Measurements from ENCODE around the gene CADPS.
A peak's percentile ranks its signal among the peaks of the same experiment; 100 is the strongest.

Gene CADPS

DNA sequence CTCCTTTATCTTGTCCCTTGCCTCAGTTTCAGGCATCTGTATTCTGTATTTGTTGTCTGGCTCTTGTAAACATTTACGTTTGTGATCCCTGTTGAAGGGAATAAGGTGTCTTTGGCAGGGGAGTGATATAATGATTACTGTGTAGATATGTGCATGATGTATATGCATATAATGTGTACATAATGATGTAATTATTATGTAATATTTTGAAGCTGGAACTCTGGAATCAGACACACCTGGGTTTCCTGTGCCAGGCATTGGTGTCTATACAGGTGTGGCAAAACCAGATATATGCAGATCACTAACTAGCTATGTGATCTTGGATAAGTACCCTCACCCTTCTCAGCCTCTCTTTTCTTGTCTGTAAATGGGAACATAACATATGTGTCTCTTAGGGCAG lies 260.7 kb downstream of the CADPS start:
- no peaks in the 10 kb centered on the region for H3K27me3 ChIP-seq
- H3K4me3 ChIP-seq, result no peak overlapping the region
- H3K27ac ChIP-seq, result no peak overlapping the region
- no peak overlapping the region for H3K4me2 ChIP-seq
- H4K20me1 ChIP-seq, result no peaks in the 10 kb centered on the region
- no peaks in the 10 kb centered on the region for H3K9me3 ChIP-seq (replicated peaks in 1 of 11)
- TF ChIP-seq Cebpa-rat (IDR thresholded peaks at IDR 0.05), result no peak
- no peak overlapping the region for H3K9ac ChIP-seq
- no peaks in the 10 kb centered on the region for H3K4me1 ChIP-seq
- H3K36me3 ChIP-seq, result no peaks in the 10 kb centered on the region

DNA sequence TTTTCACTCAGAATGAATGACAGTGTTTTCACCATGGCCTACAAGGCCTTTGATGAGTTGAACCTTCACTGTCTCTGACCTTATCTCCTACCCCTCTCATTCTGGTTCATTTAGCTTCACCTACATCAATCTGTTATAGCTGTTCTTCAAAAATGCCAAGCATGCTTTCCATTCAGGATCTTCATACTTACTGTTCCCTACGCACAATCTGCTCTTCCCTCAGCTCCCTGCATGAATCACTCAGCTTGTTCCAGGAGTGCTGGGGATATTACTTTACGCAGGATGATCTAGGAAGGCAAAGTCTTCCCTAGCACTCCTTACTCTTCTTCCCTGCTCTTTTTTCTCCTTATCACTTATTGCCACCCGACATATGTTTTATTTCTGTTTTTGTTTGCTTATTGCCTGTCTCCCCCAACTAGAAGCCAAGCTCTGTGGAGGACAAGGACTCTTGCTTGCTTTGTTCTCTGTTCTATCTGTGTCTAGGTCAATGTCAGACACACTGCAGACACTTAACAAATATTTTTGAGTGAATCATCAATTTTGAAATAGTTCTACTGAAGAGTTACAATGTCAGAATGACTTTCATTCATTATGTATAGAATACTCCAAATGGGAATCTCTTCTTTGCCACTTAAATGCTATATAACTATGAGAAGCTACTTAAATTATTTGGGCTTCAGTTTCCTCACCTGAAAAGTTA lies 263.5 kb downstream of the CADPS start:
- H3K36me3 ChIP-seq, result no peaks in the 10 kb centered on the region

DNA sequence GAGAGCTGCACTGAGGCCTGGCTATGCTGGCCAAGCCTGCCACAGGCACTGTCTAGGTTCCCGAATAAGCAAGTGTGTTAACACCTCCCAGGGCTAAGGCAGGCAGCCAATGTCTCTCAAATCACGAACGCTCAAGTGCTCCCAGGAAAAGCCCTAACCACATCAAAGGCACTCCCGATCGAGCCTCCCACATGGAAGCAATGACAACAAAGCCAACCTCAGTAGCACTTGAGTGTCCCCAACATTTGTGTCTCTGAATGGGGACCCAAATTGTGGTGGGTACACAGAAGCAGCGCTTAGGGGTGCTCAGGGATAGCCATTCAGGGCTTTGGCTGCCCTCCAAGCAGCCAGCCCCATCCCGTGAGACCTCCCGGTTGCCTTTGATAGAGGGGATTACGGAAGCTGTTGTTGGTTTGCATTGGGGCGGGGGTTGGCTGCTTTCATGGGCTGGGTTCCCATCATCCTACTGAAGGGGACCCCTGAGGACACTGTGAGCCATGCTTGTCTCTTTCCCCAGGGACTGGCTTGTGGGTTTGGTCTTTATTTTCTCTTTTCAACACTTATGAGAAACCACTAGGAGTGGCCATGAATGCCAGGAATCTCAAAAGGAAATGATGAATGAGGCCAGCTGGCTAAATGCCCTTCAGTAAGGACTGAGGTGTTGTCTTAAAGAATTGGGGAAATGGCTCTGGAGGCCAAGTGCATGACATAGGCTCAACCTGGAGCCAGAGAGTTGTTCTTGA lies 267.8 kb downstream of the CADPS start:
- Histone ChIP-seq H4K20me1 (no peaks in the 10 kb centered on the region), H3K27ac (no peak overlapping the region), H3K9ac (no peak overlapping the region), H3K4me2 (peak overlapping the region; percentile 28 to 69 (median 57)), H3K9me3 (replicated peaks in 1 of 11) (no peaks in the 10 kb centered on the region), H3K4me3 (no peak overlapping the region), H3K36me3 (no peaks in the 10 kb centered on the region), H3K4me1 (peaks cover 10 to 37% (median 14%) of the 10 kb centered on the region in 10 experiments), H3K27me3 (no peaks in the 10 kb centered on the region; a peak in 1 of 22 replicates)
- no peak for TF ChIP-seq Cebpa-rat (IDR thresholded peaks at IDR 0.05)

More for the DNA sequence above, 263.5 kb downstream of the CADPS start:
- H3K27me3 ChIP-seq, result no peaks in the 10 kb centered on the region
- no peak overlapping the region for H3K4me2 ChIP-seq
- no peak overlapping the region for H3K9ac ChIP-seq
- H3K9me3 ChIP-seq (replicated peaks in 1 of 11), result no peaks in the 10 kb centered on the region
- no peak for TF ChIP-seq Cebpa-rat (IDR thresholded peaks at IDR 0.05)
- H4K20me1 ChIP-seq, result no peaks in the 10 kb centered on the region
- H3K4me3 ChIP-seq, result no peak overlapping the region
- H3K4me1 ChIP-seq, result peaks cover 6 to 14% (median 12%) of the 10 kb centered on the region in 10 experiments
- H3K27ac ChIP-seq, result no peak overlapping the region

DNA sequence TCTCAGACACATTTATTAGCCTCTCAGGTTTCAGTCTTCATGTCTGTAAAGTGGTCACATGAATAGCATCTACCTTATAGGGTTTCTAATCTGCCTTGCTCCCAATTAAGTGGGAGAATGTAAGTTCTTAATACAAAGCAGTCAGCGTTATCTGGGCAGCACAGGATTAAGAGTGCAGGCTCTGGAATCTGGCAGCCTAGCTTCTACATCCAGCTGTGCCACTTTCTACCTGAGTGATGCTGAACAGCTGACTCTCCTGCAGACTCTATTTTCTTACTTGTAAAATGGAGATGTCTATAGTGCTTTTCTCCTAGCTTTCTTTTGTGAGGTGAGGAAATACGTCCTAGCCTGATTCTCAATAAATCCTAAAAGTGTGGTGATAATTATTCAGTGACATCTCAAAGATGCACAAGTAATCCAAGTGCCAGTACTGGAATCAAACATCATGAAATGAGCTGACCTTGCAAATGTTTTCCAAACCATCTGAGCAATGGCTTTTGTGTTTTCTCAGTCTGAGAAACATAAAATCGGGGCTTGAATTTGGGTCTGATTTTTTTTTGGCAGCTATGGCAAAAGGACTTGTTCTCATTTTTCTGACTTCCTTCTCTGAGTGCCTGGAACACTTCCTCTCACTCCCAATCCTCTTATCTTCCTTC lies 269.7 kb downstream of the CADPS start:
- Histone ChIP-seq H3K36me3 (no peaks in the 10 kb centered on the region), H3K27me3 (no peaks in the 10 kb centered on the region; a peak in 1 of 22 replicates), H3K4me1 (peaks cover 10 to 37% (median 14%) of the 10 kb centered on the region in 10 experiments), H3K4me3 (no peak overlapping the region), H4K20me1 (no peaks in the 10 kb centered on the region), H3K27ac (no peak overlapping the region), H3K9me3 (replicated peaks in 1 of 11) (no peaks in the 10 kb centered on the region), H3K9ac (no peak overlapping the region), H3K4me2 (peak overlapping the region in 1 of 11 experiments; percentile 26; a peak in 2 of 22 replicates)
- no peak for TF ChIP-seq Cebpa-rat (IDR thresholded peaks at IDR 0.05)

DNA sequence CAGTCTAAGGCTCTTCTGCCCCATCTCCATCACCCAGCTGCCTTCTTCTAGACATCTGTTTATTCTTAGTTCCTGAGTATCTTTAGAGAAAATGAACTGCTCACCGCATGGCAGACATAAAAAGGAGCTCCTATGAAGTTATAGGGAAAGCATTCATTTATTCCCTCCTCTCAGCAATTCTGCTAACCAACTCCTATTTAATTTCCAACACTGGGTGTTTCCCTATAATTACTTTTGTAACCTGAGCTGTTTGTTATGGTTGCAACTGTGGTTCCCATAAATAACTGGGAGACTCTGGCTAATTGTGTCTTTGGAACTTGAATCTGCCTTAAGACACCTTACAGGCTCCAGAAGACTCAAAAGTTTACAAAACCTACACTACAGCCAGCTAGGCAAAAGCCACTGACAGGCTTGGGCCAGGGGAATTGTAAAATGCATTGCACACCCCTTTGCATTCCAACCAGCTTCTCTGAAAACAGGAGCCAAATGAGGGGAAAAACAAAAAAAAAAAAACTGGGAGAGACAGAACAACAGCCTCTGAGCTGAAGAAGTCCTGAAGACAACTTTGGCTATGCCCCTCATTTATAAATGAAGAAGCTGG lies 270.4 kb downstream of the CADPS start:
- TF ChIP-seq Cebpa-rat (IDR thresholded peaks at IDR 0.05), result no peak
- no peak overlapping the region for H3K9ac ChIP-seq

DNA sequence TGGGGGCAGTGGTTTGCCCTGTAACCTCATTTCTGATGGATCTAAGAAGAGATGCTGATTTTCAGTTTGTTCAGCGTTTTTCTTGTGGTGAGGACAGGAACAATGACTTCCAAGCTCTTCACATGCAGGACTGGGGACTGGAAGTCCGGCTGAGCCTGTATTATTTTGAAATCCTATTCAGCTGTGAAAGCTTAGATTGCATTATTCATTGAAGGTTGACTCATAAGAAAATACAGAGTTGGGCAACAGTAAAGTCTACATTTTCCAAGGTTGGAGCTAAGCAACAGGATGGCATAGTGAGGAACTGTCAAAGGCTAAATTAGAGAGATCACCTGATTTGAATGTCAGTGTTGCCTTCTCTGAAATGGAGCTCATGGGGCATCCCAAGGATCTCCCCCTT lies 270.9 kb downstream of the CADPS start:
- no peak for TF ChIP-seq Cebpa-rat (IDR thresholded peaks at IDR 0.05)
- no peak overlapping the region for H3K9ac ChIP-seq
- H3K9me3 ChIP-seq (replicated peaks in 1 of 11), result no peaks in the 10 kb centered on the region
- no peak overlapping the region for H3K4me3 ChIP-seq
- peak overlapping the region in 2 of 11 experiments; percentile 4 to 43; a peak in 5 of 22 replicates for H3K4me2 ChIP-seq
- H3K27me3 ChIP-seq, result no peaks in the 10 kb centered on the region; a peak in 1 of 22 replicates
- no peaks in the 10 kb centered on the region for H3K36me3 ChIP-seq
- H4K20me1 ChIP-seq, result no peaks in the 10 kb centered on the region
- 0 out of 22 replicates have a peak overlapping the region, but pooled peaks of 1 of the 11 experiments have one; percentile 17 for H3K27ac ChIP-seq
- H3K4me1 ChIP-seq, result peaks cover 10 to 37% (median 14%) of the 10 kb centered on the region in 10 experiments

More for the DNA sequence above, 270.4 kb downstream of the CADPS start:
- Histone ChIP-seq H3K27ac (0 out of 22 replicates have a peak overlapping the region, but pooled peaks of 1 of the 11 experiments have one; percentile 17), H3K27me3 (no peaks in the 10 kb centered on the region; a peak in 1 of 22 replicates), H3K4me3 (no peak overlapping the region), H3K4me1 (peaks cover 10 to 37% (median 14%) of the 10 kb centered on the region in 10 experiments), H4K20me1 (no peaks in the 10 kb centered on the region), H3K4me2 (peak overlapping the region in 2 of 11 experiments; percentile 4 to 43; a peak in 3 of 22 replicates), H3K36me3 (no peaks in the 10 kb centered on the region), H3K9me3 (replicated peaks in 1 of 11) (no peaks in the 10 kb centered on the region)

DNA sequence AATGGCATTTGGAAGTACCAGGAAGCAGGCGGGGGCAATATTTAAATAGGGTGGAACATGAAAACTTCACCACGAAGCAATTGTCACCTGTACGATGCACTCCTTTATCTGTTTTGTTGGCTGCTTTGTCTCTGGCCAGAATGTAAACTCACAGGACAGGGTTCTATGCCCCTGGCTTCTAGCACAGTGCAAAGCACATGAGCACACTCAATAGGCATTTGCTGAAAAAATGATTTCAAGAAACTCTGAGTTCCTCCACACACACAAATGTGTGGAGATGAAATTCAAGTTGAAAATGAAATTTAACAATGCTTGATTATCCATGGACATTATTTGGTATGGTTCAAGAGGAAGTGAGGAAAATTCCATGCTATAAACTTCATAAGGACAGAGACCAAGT lies 272.2 kb downstream of the CADPS start:
- H3K4me3 ChIP-seq, result no peak overlapping the region
- TF ChIP-seq Cebpa-rat (IDR thresholded peaks at IDR 0.05), result no peak
- no peak overlapping the region for H3K4me2 ChIP-seq
- H3K27me3 ChIP-seq, result no peaks in the 10 kb centered on the region; a peak in 1 of 22 replicates
- no peaks in the 10 kb centered on the region for H4K20me1 ChIP-seq
- no peak overlapping the region for H3K9ac ChIP-seq
- H3K9me3 ChIP-seq (replicated peaks in 1 of 11), result no peaks in the 10 kb centered on the region
- H3K4me1 ChIP-seq, result peaks cover 8 to 33% (median 10%) of the 10 kb centered on the region in 10 experiments
- no peaks in the 10 kb centered on the region for H3K36me3 ChIP-seq
- no peak overlapping the region for H3K27ac ChIP-seq

DNA sequence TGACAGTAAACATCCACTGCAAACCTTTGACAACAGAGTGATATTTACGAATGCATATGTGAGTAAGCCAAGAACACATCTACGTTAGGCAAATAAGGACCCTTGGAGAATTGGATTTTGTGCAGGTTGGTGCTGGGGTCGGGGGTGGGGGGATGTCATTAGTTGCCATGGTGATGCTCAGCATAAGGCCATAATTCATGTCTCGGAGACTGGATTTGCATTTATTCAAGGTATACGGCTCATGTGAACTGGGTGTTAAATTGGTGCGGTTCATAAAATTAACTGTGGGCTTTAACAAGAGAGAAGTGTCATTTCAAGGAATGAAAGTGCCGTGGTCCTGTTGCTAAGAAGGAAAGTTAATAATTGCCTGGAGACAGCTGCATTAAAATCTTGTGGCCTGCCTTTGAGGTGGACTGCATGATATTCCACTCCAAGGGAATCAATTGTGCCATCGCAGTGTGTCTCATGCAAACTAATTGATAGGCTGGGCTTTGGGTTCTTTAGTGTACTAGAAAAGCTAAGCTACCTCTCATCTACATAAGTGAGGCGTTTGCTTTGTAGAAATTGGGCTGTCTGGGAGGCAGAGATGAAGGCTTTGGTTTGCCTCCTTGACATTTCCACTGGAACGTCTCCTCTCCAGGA lies 273.0 kb downstream of the CADPS start:
- Histone ChIP-seq H3K9me3 (replicated peaks in 1 of 11) (no peaks in the 10 kb centered on the region), H3K4me1 (peaks cover under 1 to 26% (median 3%) of the 10 kb centered on the region in 10 experiments; a peak in 19 of 20 replicates), H3K4me2 (no peak overlapping the region), H3K9ac (no peak overlapping the region), H3K4me3 (no peak overlapping the region), H3K27me3 (no peaks in the 10 kb centered on the region; a peak in 1 of 22 replicates), H3K27ac (no peak overlapping the region), H4K20me1 (no peaks in the 10 kb centered on the region), H3K36me3 (no peaks in the 10 kb centered on the region)
- TF ChIP-seq Cebpa-rat (IDR thresholded peaks at IDR 0.05), result no peak
